ENCODE measurements around the gene THSD4.

The THSD4 gene

GRCh38 chr15:71333136-71333700 lies 217.9 kb downstream of the THSD4 start:
- H3K27ac ChIP-seq = no peak overlapping the region
- no peak for TF ChIP-seq CTCF (conservative IDR thresholded peaks at IDR 0.05)

GRCh38 chr15:71333839-71334238 lies 218.6 kb downstream of the THSD4 start:
- TF ChIP-seq CTCF (conservative IDR thresholded peaks at IDR 0.05) = no peak
- no peak overlapping the region for H3K27ac ChIP-seq

GRCh38 chr15:71334434-71334833 lies 219.2 kb downstream of the THSD4 start:
- TF ChIP-seq CTCF (conservative IDR thresholded peaks at IDR 0.05) = no peak
- no peak overlapping the region for H3K27ac ChIP-seq

GRCh38 chr15:71334873-71335272 lies 219.6 kb downstream of the THSD4 start:
- TF ChIP-seq CTCF (conservative IDR thresholded peaks at IDR 0.05) = no peak
- no peak overlapping the region for H3K27ac ChIP-seq

- no peak overlapping the region for H3K27ac ChIP-seq
- TF ChIP-seq CTCF (conservative IDR thresholded peaks at IDR 0.05) = no peak
Measured at GRCh38 chr15:71335591-71335990, 220.3 kb downstream of the THSD4 start.

GRCh38 chr15:71336671-71337070 lies 221.4 kb downstream of the THSD4 start:
- TF ChIP-seq CTCF (conservative IDR thresholded peaks at IDR 0.05) = no peak
- peak overlapping the region; percentile 51 for H3K27ac ChIP-seq

GRCh38 chr15:71337197-71337845 lies 222.1 kb downstream of the THSD4 start:
- peak overlapping the region; percentile 51 for H3K27ac ChIP-seq
- TF ChIP-seq CTCF (conservative IDR thresholded peaks at IDR 0.05) = no peak

Data from VCaP (cell line).